Activated CD4-positive, alpha-beta T cell treated with anti-CD3 and anti-CD28 coated beads, Interleukin-2, amount 10 ng/mL, durations not matched to agents 24 days and 14 days (primary cell): Measurements from ENCODE around the gene CASTOR2. TPM values are rescaled to one million over a fixed set of nuclear protein-coding genes. Genes with fewer than 3 reads are reported as not detected.
"Not testable (repeated sequence)": the region's sequence is repeated elsewhere in the genome, so short reads cannot be mapped to it uniquely, and the experiment has no call there.

ENCODE experiments used
- DNase-seq: peaks from one replicate; pipeline ENCODE4 v3.0.0; 2022
- H3K27ac Mint-ChIP-seq: one replicate; pipeline ENCODE4 v1.8.0; 2022; ENCODE audit warnings: mild to moderate bottlenecking, mixed read lengths
- H3K27me3 Mint-ChIP-seq: one replicate; pipeline ENCODE4 v1.8.0; 2022; ENCODE audit warnings: mixed read lengths
- H3K36me3 Mint-ChIP-seq: one replicate; pipeline ENCODE4 v1.8.0; 2022; ENCODE audit warnings: low read depth, mild to moderate bottlenecking, mixed read lengths
- H3K4me1 Mint-ChIP-seq: one replicate; pipeline ENCODE4 v1.8.0; 2021; ENCODE audit warnings: mixed read lengths
- H3K4me3 Mint-ChIP-seq: one replicate; pipeline ENCODE4 v1.8.0; 2022; ENCODE audit warnings: mild to moderate bottlenecking, moderate library complexity, mixed read lengths
- H3K9me3 Mint-ChIP-seq: one replicate; pipeline ENCODE4 v1.8.0; 2021; ENCODE audit warnings: mixed read lengths
- intact Hi-C: fragments of 100-400 bp; cut with micrococcal nuclease; formaldehyde crosslinking; loops from one replicate; pipeline ENCODE4 v1.15.1; 2023
- total RNA-seq: library from RNA; stranded (reverse); gene quantifications from 2 replicates; pipeline ENCODE4 v1.2.3, GENCODE V29; 2022

The CASTOR2 gene
- total RNA-seq, 1 donor from 2014 or later = 5.3 TPM

- no peaks in the 10 kb centered on the region for H3K4me1 Mint-ChIP-seq
- H3K9me3 Mint-ChIP-seq = no peaks in the 10 kb centered on the region
- DNase-seq = no peak
- H3K27me3 Mint-ChIP-seq = no peaks in the 10 kb centered on the region
- intact Hi-C loops = no loop called here
- H3K27ac Mint-ChIP-seq = no peak overlapping the region
- no peak overlapping the region for H3K4me3 Mint-ChIP-seq
- peaks cover 62% of the 10 kb centered on the region for H3K36me3 Mint-ChIP-seq
Observed at GRCh38 chr7:75054744-75055143, 90.2 kb downstream of the CASTOR2 start.

DNA sequence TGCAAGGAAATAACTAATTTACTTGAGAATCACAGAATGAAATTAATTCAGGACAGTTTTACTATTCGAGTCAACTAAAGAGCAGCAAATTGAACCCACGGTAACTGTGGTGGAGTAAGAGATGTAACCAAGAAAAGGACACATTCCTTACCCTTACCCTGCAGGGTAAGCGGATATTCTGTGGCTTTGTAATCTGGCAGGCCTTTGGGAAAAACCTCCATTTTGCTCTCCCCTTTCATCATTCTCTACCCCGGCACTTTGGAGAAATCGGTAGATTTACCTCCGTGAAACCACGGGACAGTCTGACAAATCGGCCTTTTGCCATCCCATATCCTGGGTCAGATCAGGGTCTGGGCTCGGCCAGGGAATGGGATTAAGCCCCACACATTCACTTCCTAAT lies 90.7 kb downstream of the CASTOR2 start:
- Mint-ChIP-seq H3K27me3 (no peaks in the 10 kb centered on the region), H3K4me3 (no peak overlapping the region), H3K9me3 (no peaks in the 10 kb centered on the region), H3K36me3 (peaks cover 64% of the 10 kb centered on the region), H3K27ac (no peak overlapping the region), H3K4me1 (no peaks in the 10 kb centered on the region)
- no peak for DNase-seq
- intact Hi-C loops = no loop called here

DNA sequence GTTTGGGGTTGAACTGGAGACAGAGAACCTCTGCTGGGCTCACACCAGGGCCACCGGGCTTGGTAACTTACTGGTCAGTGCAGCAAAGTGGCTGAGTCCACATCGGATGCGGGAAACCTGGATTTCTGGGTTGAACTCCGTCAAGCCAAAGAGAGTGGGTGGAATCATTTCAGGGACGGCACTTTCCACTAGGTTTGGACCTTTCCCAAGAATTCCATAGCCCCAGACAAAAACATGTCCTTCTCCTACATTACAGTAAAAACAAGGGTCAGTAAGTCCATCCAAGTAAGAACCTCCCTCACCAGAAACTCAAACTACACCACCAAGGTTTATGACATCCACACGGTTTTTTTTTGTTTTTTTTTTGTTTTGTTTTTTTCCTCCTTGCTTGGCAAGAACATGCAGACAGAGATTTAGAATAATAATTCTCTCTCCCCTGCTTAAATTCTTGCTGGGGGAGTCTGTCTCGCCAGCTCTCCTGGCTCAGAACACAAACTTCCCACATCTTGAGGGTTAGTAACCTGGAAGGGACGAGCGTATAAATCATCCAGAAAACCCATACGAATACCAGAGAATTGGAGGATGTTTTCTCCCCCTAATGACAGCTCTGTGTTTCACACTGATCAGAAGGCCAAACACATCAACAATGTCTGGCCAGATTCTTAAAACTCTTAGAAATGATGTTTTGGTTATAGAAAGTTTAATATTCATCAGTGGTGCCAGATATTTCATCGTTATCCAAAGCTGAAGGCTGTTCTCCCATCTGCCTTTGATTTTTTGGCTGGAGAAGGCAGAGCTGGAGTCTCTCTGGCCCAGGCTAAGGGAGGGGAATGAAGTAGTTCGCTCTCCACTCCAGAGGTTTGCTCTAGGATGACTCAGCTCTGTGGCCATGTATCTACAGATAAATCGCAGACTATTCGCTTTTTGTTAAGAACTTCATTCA lies 91.6 kb downstream of the CASTOR2 start:
- Mint-ChIP-seq H3K4me1 (no peaks in the 10 kb centered on the region), H3K4me3 (no peak overlapping the region), H3K9me3 (no peaks in the 10 kb centered on the region), H3K36me3 (peaks cover 69% of the 10 kb centered on the region), H3K27ac (no peak overlapping the region), H3K27me3 (no peaks in the 10 kb centered on the region)
- no peak for DNase-seq
- intact Hi-C loops = no loop called here

DNA sequence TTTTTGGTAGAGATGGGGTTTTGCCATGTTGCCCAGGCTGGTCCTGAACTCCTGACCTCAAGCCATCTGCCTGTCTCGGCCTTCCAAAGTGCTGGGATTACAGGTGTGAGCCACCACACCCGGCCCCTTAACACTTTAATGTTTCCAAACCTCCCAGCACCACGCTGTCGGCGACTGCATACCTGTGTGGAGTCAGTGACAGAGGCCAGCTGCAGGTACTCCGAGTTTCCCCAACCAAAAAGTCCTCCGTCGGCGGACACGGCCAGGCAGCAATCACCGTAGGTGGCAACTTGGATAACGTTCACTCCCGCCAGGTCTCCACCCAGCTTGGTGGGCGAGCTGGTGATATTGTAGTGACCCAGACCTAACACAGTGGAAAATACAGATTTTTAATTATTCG lies 93.9 kb downstream of the CASTOR2 start:
- DNase-seq = no peak
- no peaks in the 10 kb centered on the region for H3K4me1 Mint-ChIP-seq
- intact Hi-C loops = no loop called here
- no peak overlapping the region for H3K4me3 Mint-ChIP-seq
- no peaks in the 10 kb centered on the region for H3K27me3 Mint-ChIP-seq
- no peaks in the 10 kb centered on the region for H3K9me3 Mint-ChIP-seq
- peaks cover 75% of the 10 kb centered on the region for H3K36me3 Mint-ChIP-seq
- no peak overlapping the region for H3K27ac Mint-ChIP-seq

DNA sequence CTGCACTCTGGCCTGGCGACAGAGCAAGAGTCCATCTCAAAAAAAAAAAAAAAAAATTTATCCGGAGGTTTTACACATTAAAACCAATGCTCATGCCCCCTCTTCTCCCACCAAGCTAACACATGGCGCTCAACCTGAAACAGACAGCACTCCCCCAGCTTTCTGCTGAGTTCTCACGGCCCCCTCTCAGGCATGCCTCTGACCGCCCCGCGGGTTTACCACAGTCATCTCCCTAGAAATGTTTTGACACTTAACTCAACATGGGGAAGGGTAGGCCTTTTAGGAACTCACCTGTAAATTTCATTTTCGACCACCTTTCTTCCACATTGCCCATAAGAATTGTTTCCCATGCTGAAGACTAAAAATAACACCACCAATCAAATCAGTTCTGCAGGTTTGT lies 99.8 kb downstream of the CASTOR2 start:
- H3K9me3 Mint-ChIP-seq = no peaks in the 10 kb centered on the region
- DNase-seq = no peak
- H3K36me3 Mint-ChIP-seq = peaks cover 65% of the 10 kb centered on the region
- intact Hi-C loops = no loop called here
- H3K4me1 Mint-ChIP-seq = peaks cover 3% of the 10 kb centered on the region
- H3K4me3 Mint-ChIP-seq = no peak overlapping the region
- no peaks in the 10 kb centered on the region for H3K27me3 Mint-ChIP-seq
- no peak overlapping the region for H3K27ac Mint-ChIP-seq

- no peaks in the 10 kb centered on the region for H3K27me3 Mint-ChIP-seq
- intact Hi-C loops = no loop called here
Observed at GRCh38 chr7:75064801-75065200, 100.3 kb downstream of the CASTOR2 start.

DNA sequence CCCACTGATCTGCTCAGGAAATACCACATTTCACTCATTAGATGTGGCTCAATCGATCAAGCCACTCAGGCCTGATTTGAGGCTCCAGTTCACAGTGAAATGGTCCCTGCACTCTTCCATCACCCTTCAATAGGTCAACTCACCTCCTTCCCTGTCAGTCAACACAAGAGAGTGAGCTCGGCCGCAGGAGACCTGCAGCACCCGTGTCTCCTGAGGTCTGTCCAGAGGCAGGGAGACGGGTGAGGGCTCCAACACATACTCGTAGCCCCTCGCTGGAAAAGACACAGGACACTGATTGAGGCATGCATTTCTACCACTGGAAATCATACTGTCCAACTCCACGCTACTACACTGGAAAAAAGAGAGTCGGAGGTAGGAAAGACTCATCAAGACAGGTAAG lies 102.0 kb downstream of the CASTOR2 start:
- no peaks in the 10 kb centered on the region for H3K27me3 Mint-ChIP-seq
- intact Hi-C loops = no loop called here
- H3K9me3 Mint-ChIP-seq = no peaks in the 10 kb centered on the region
- no peak overlapping the region for H3K4me3 Mint-ChIP-seq
- H3K4me1 Mint-ChIP-seq = peaks cover 4% of the 10 kb centered on the region
- no peak overlapping the region for H3K27ac Mint-ChIP-seq
- peaks cover 67% of the 10 kb centered on the region for H3K36me3 Mint-ChIP-seq
- no peak for DNase-seq

More at GRCh38 chr7:75064801-75065200, 100.3 kb downstream of the CASTOR2 start:
- no peaks in the 10 kb centered on the region for H3K9me3 Mint-ChIP-seq
- H3K27ac Mint-ChIP-seq = no peak overlapping the region
- DNase-seq = no peak
- H3K4me1 Mint-ChIP-seq = peaks cover 3% of the 10 kb centered on the region
- H3K4me3 Mint-ChIP-seq = no peak overlapping the region
- H3K36me3 Mint-ChIP-seq = peaks cover 68% of the 10 kb centered on the region

DNA sequence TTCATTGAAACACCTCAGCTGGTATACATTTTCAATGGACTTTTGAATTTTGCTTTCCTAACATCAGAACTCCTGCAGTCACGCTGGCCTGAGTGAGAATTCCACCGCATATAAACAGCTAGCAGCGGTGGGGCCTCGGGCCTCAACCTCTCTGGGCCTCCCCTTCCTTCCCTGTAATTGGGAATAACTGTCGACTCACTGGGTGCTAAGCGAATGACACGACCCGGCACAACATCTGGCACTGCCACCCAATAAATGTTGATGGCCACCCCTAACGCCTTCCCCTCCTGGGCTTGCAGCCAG lies 108.4 kb downstream of the CASTOR2 start:
- intact Hi-C loops = no loop called here
- H3K27ac Mint-ChIP-seq = peak overlapping the region; percentile 97

DNA sequence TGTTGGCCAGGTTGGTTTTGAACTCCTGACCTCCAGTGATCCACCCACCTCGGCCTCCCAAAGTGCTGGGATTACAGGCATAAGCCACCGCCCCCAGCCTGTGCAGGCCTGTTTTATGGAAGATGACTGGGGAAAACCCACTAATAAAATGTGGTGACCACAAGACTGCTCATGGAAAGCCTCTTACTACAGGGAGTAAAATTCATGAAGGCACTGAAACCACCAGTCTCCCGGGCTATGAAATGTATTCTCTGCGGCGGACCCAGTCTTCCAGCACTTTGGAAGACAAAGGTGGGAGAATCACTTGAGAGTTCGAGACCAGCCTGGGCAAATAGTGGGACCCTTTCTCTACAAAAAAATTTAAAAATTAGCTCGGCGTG lies 109.7 kb downstream of the CASTOR2 start:
- H3K27me3 Mint-ChIP-seq, intact Hi-C loops, H3K9me3 Mint-ChIP-seq, DNase-seq: not testable (repeated sequence)
- H3K4me1 Mint-ChIP-seq = peaks cover 11% of the 10 kb centered on the region
- peak overlapping the region; percentile 90 for H3K27ac Mint-ChIP-seq
- H3K36me3 Mint-ChIP-seq = peaks cover 22% of the 10 kb centered on the region
- H3K4me3 Mint-ChIP-seq = peak overlapping the region; percentile 96

More for the DNA sequence above, 108.4 kb downstream of the CASTOR2 start:
- no peak for DNase-seq
- Mint-ChIP-seq H3K4me1 (peaks cover 11% of the 10 kb centered on the region), H3K27me3 (no peaks in the 10 kb centered on the region), H3K36me3 (peaks cover 30% of the 10 kb centered on the region), H3K4me3 (peak overlapping the region; percentile 96), H3K9me3 (no peaks in the 10 kb centered on the region)

Other genes starting within 250 kb of the CASTOR2 start
- gene NCF1, start 190.7 kb upstream of the CASTOR2 start, total RNA-seq = 0.54 TPM in 1 of 2 replicates, not detected in the other
- gene GTF2IRD2, start 113.1 kb upstream of the CASTOR2 start, total RNA-seq = 4.0 and 5.6 TPM in 2 replicates
- gene RCC1L, start 109.1 kb downstream of the CASTOR2 start, total RNA-seq = 68.0 and 69.9 TPM in 2 replicates
- gene GTF2IRD2B, start 127.9 kb downstream of the CASTOR2 start, total RNA-seq = 9.1 and 11.0 TPM in 2 replicates